Left lobe of liver (tissue), 1 donor: ENCODE results near the gene MS4A14. TPM values are rescaled to one million over a fixed set of nuclear protein-coding genes. Genes with fewer than 3 reads are reported as not detected.

Experiments used
- total RNA-seq: library from RNA; stranded (reverse); gene quantifications from one replicate; pipeline ENCODE4 v1.2.1, GENCODE V29; 2021
- donor health status: DM: no; HTN: yes; CAD: no.

Gene MS4A14
- total RNA-seq, 1 donor from 2014 or later = 0.43 TPM

Other genes with a start within 250 kb of the MS4A14 start
- gene MS4A6A, start 213.4 kb upstream of the MS4A14 start, total RNA-seq = 37.7 TPM
- 2.3 TPM for gene MS4A4E, start 153.3 kb upstream of the MS4A14 start, total RNA-seq
- 5.6 TPM for gene MS4A4A, start 115.8 kb upstream of the MS4A14 start, total RNA-seq
- gene MS4A6E, start 69.2 kb upstream of the MS4A14 start, total RNA-seq = not detected
- gene MS4A7, start 17.9 kb upstream of the MS4A14 start, total RNA-seq = 13.7 TPM
- not detected for gene MS4A5, start 33.1 kb downstream of the MS4A14 start, total RNA-seq
- 0.40 TPM for gene MS4A1, start 59.4 kb downstream of the MS4A14 start, total RNA-seq
- not detected for gene MS4A12, start 96.3 kb downstream of the MS4A14 start, total RNA-seq
- not detected for gene MS4A13, start 118.9 kb downstream of the MS4A14 start, total RNA-seq